AG04449 (cell line): Measurements from ENCODE around the gene RRP1B.

Experiments used
- CTCF ChIA-PET: fragments of 350-600 bp; formaldehyde crosslinking; extraction: SDS; loops from one replicate; lab custom pipeline; 2021; ENCODE audit warnings: antibody characterized with exemption; lab: Yijun Ruan, JAX
- POLR2A ChIA-PET: fragments of 400-600, 350-600 bp; formaldehyde crosslinking; extraction: SDS; loops from one replicate; lab custom pipeline; 2020; ENCODE audit warnings: antibody characterized with exemption, inconsistent platforms; lab: Yijun Ruan, JAX
- DNase-seq: peaks from one replicate; pipeline ENCODE4 v3.0.0-alpha.2; 2010; ENCODE audit warnings: low read depth, low spot score
- H3K4me3 ChIP-seq: 2 replicates; pipeline ENCODE4 v1.5.1; 2011; ENCODE audit warnings: low read depth, mild to moderate bottlenecking, control low read depth, low read length
- TF ChIP-seq, protein P1 (sequence below): IDR thresholded peaks from one replicate; pipeline ENCODE4 v1.5.1; 2011; ENCODE audit warnings: mild to moderate bottlenecking, moderate library complexity, low read length, control low read depth, inconsistent platforms; ENCODE audit not compliant: insufficient read depth; ENCODE audit errors: missing control alignments

The RRP1B gene

DNA sequence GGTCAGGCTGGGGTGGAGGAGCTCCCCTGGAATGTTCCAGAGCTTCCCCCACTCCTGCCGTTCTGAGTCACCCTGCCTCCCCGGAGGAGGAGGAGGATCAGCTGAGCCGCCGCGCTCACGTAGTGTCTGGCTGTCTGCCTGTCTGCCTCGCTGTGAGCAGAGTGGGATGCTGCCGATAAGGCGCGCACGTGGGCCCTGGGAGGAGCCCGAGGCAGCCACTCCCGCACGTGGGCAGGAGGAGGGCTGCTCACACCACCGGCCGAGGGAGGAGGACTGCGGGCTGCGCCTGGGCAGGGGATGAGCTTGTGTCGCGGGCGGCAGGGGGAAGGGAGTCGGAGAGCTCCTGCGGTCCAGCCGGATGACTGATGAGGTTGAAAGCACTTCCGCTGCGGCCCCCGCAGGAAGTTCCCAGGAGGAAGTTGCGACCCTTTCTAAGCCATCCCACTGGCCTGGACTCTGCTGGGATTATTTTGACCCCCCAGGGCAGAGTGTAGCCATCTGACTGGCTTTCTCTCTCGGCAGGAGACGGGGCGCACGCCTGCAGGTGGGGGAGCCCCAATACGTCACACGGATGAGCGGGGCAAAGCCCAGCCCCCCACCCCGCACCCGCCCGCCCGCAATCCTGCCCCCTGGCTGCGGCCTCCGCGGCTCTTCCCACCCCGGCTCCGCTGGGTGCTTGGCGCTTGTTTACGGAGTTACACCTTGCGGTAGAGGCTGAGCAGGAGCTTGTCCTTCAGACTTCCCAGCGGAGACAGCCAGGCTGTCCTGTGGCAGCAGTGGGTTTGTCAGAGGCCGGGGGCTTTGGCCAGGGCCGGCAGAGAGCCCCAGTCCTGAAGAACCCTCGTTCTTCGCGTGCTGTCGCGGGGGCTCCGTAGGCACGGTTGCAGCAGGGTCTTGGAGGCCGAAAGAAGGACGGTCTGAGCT lies 69.4 kb downstream of the RRP1B start:
- peak; percentile 93 for DNase-seq
- TF ChIP-seq, protein P1, sequence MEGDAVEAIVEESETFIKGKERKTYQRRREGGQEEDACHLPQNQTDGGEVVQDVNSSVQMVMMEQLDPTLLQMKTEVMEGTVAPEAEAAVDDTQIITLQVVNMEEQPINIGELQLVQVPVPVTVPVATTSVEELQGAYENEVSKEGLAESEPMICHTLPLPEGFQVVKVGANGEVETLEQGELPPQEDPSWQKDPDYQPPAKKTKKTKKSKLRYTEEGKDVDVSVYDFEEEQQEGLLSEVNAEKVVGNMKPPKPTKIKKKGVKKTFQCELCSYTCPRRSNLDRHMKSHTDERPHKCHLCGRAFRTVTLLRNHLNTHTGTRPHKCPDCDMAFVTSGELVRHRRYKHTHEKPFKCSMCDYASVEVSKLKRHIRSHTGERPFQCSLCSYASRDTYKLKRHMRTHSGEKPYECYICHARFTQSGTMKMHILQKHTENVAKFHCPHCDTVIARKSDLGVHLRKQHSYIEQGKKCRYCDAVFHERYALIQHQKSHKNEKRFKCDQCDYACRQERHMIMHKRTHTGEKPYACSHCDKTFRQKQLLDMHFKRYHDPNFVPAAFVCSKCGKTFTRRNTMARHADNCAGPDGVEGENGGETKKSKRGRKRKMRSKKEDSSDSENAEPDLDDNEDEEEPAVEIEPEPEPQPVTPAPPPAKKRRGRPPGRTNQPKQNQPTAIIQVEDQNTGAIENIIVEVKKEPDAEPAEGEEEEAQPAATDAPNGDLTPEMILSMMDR: peak; percentile 8
- CTCF ChIA-PET: interaction anchor here (0.6 to 2.4 kb wide), 7 partner anchors 8 to 129 kb away, joined by 3 to 10 read pairs (median 4); partner anchors contain the start of gene PDXK
- POLR2A ChIA-PET: interaction anchor here (1.0 to 2.3 kb wide), 4 partner anchors 9 to 69 kb away, joined by 3 to 15 read pairs (median 6); partner anchors contain the start of genes HSF2BP, PDXK and RRP1B
- peak overlapping the region; percentile 61 for H3K4me3 ChIP-seq

DNA sequence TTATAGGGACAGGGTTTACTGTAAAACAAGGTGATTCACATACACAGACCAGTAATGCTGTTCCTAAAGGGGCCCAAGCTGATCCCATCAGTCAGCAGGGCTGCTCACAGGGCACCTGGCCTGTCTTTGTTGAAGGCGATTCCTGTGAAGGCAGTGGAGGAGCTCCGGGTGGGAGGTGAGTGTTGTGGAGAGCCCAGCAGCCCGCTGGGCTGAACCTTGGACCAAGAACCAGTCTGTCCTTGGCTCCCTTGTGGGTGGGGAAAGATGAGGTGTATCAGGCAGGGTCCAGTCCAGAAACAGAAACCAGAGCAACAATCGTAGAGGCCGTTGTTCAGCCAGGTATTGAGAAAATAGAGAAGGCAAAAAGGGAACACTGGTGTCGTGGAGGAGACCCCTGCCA lies 72.1 kb downstream of the RRP1B start:
- POLR2A ChIA-PET: no interaction called here
- TF ChIP-seq, protein P1: no peak
- CTCF ChIA-PET: no interaction called here
- no peak overlapping the region for H3K4me3 ChIP-seq
- DNase-seq: no peak

DNA sequence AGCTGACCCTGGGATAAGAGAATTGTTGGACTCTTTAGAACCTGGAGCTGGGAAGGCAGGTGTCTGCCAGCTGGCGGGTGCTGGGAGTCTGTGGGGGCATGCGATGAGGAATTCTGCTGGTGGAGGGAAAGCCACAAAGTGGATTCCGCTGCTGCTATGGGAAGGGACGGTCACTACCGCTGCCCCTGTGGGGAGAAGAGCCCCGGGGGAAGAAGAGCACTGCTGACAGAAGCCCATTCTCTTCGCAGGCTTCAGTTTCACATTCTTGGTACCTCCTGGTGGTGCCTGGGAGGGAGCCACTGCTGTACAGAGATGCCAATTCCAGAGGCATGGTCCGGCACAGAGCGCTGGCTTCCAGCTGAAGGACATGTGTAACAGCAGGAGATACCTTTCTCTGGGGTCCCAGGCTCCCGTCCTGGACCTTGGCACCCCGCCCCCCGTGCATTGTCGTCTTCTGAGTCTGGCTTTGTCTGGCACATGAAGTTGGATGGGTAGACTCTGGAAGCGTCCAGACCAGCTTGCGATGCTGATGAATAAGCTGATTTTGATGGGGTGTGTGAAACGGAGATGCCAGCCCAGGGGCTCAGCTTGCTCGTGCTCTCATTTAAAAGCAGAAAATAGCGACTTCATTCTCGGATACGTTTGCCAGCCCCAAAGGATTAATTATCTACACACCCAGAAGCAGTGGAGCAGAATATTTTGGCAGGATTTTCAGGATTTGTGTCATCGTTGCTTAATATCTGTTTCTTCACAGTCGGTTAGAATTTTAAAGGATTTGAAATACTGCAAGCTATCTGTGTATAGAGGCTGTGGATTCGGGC lies 72.7 kb downstream of the RRP1B start:
- TF ChIP-seq, protein P1: no peak
- CTCF ChIA-PET: interaction anchor here (1.2 kb wide), 1 partner anchor 10 kb away, joined by 3 read pairs; no protein-coding TSS in a partner anchor
- POLR2A ChIA-PET: no interaction called here
- no peak overlapping the region for H3K4me3 ChIP-seq
- no peak for DNase-seq

DNA sequence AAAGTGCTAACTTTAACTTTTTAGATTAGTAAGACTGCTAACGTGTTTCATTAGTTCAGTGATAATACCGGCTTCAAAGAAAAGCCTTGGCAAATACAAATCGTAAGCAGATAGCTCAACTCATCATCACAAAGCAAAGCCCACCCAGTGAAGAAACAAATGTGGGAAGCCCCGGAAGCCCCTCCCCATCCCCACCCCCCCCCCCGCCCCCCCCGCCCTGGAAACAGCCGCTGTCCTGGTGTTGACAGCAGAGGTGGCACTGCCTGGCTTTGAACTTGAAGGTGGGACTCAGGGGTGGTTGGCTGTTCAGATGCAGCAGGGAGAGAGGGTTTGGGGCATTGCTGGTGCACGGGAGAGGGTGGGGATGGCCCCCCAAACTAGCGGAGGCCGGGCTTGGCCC lies 73.7 kb downstream of the RRP1B start:
- POLR2A ChIA-PET: no interaction called here

DNA sequence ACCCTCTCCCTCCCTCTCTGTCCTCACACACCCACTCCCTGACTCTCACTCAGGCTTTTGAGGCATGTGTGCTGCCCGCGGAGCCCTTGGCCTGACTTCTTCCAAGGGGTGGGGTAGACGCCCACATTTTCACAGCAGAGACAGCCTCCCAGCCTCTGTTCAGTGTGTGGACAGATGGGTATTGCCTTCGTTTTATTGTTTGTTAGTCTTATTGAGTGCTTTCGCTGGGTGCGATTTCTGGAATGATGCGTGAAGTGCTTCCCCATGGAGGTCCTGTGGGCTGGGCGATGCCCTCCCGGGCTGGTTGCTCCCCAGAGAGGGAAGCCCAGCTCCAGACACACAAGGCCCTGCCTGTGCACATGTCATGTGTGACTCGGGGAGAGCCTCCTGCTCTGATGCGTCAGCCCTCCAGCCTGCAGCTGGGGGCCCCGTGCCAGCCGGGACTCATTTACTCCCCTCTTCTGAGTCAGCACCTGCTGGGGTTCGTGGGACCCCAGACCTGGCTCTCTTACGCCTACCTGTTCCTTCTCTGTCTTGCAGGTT lies 74.2 kb downstream of the RRP1B start:
- POLR2A ChIA-PET: no interaction called here
- DNase-seq: no peak
- CTCF ChIA-PET: interaction anchor here (0.8 kb wide), 1 partner anchor 59 kb away, joined by 3 read pairs; no protein-coding TSS in a partner anchor
- no peak overlapping the region for H3K4me3 ChIP-seq
- TF ChIP-seq, protein P1: no peak

More for the DNA sequence above, 73.7 kb downstream of the RRP1B start:
- no peak overlapping the region for H3K4me3 ChIP-seq
- CTCF ChIA-PET: interaction anchor here (1.2 kb wide), 1 partner anchor 11 kb away, joined by 3 read pairs; no protein-coding TSS in a partner anchor
- TF ChIP-seq, protein P1: no peak
- no peak for DNase-seq
